ENCODE measurements around the gene ASTN2.

Gene ASTN2

GRCh38 chr9:116857321-116857720 lies 557.5 kb downstream of the ASTN2 start:
- H3K9me2 ChIP-seq (replicated peaks; ENCODE audit: control insufficient read depth, low read length): no peaks in the 10 kb centered on the region
- H3K4me1 ChIP-seq (ENCODE audit: control insufficient read depth, low read length): peaks cover 11% of the 10 kb centered on the region
- H3K36me3 ChIP-seq (ENCODE audit: control insufficient read depth, low read length): peaks cover 7% of the 10 kb centered on the region; the same call in 1 of the 2 replicates
- H4K20me1 ChIP-seq (ENCODE audit: control insufficient read depth, insufficient read depth, low read depth, low read length): no peaks in the 10 kb centered on the region
- no peaks in the 10 kb centered on the region for H3K9me3 ChIP-seq (ENCODE audit: control insufficient read depth, insufficient read depth, low read length)
- H3K79me2 ChIP-seq (ENCODE audit: control insufficient read depth, low read length): no peaks in the 10 kb centered on the region
- no peak for TF ChIP-seq CTCF (IDR thresholded peaks at IDR 0.05; ENCODE audit: low read depth, low read length, poor library complexity, severe bottlenecking)
- TF ChIP-seq EZH2phosphoT487 (IDR thresholded peaks at IDR 0.05; ENCODE audit: borderline replicate concordance, low read length): no peak
- no peaks in the 10 kb centered on the region for H3F3A ChIP-seq (ENCODE audit: control insufficient read depth, insufficient read depth)
- no peak overlapping the region for H3K4me2 ChIP-seq (ENCODE audit: low read length)
- H3K4me3 ChIP-seq (ENCODE audit: low read length): no peak overlapping the region
- no peaks in the 10 kb centered on the region for H3K27me3 ChIP-seq (ENCODE audit: control insufficient read depth, low read length)
- H3K27ac ChIP-seq (ENCODE audit: low read depth, low read length): no peak overlapping the region

GRCh38 chr9:116855881-116856662 lies 558.8 kb downstream of the ASTN2 start:
- TF ChIP-seq EZH2phosphoT487 (IDR thresholded peaks at IDR 0.05; ENCODE audit: borderline replicate concordance, low read length) (no peak), CTCF (IDR thresholded peaks at IDR 0.05; ENCODE audit: low read depth, low read length, poor library complexity, severe bottlenecking) (no peak)
- Histone ChIP-seq H3K4me1 (ENCODE audit: control insufficient read depth, low read length) (peaks cover 6% of the 10 kb centered on the region), H3K9me2 (replicated peaks; ENCODE audit: control insufficient read depth, low read length) (no peaks in the 10 kb centered on the region), H3K79me2 (ENCODE audit: control insufficient read depth, low read length) (no peaks in the 10 kb centered on the region), H3K36me3 (ENCODE audit: control insufficient read depth, low read length) (peaks cover 3% of the 10 kb centered on the region; the same call in 1 of the 2 replicates), H3K27ac (ENCODE audit: low read depth, low read length) (no peak overlapping the region), H3K4me3 (ENCODE audit: low read length) (no peak overlapping the region), H4K20me1 (ENCODE audit: control insufficient read depth, insufficient read depth, low read depth, low read length) (no peaks in the 10 kb centered on the region), H3K4me2 (ENCODE audit: low read length) (no peak overlapping the region), H3F3A (ENCODE audit: control insufficient read depth, insufficient read depth) (no peaks in the 10 kb centered on the region), H3K9me3 (ENCODE audit: control insufficient read depth, insufficient read depth, low read length) (no peaks in the 10 kb centered on the region), H3K27me3 (ENCODE audit: control insufficient read depth, low read length) (no peaks in the 10 kb centered on the region)

- Histone ChIP-seq H3F3A (ENCODE audit: control insufficient read depth, insufficient read depth) (no peaks in the 10 kb centered on the region), H4K20me1 (ENCODE audit: control insufficient read depth, insufficient read depth, low read depth, low read length) (no peaks in the 10 kb centered on the region), H3K27me3 (ENCODE audit: control insufficient read depth, low read length) (no peaks in the 10 kb centered on the region), H3K36me3 (ENCODE audit: control insufficient read depth, low read length) (no peaks in the 10 kb centered on the region), H3K27ac (ENCODE audit: low read depth, low read length) (no peak overlapping the region), H3K9me2 (replicated peaks; ENCODE audit: control insufficient read depth, low read length) (no peaks in the 10 kb centered on the region), H3K4me1 (ENCODE audit: control insufficient read depth, low read length) (no peaks in the 10 kb centered on the region), H3K79me2 (ENCODE audit: control insufficient read depth, low read length) (no peaks in the 10 kb centered on the region), H3K4me3 (ENCODE audit: low read length) (no peak overlapping the region), H3K4me2 (ENCODE audit: low read length) (no peak overlapping the region), H3K9me3 (ENCODE audit: control insufficient read depth, insufficient read depth, low read length) (no peaks in the 10 kb centered on the region)
- no peak for TF ChIP-seq EZH2phosphoT487 (IDR thresholded peaks at IDR 0.05; ENCODE audit: borderline replicate concordance, low read length)
- TF ChIP-seq CTCF (IDR thresholded peaks at IDR 0.05; ENCODE audit: low read depth, low read length, poor library complexity, severe bottlenecking): no peak
These were observed 565.1 kb downstream of the ASTN2 start for GRCh38 chr9:116849721-116850120.

Data from DOHH2 (cell line).